WTC11 (cell line): ENCODE data around the gene TCAP. TPM values are rescaled to one million over a fixed set of nuclear protein-coding genes. Genes with fewer than 3 reads are reported as not detected.

ENCODE experiments used
- ATAC-seq: fragments of 200-7000 bp; cut with Tn5 transposase; 2 replicates; pipeline ENCODE4 v1.10.0; 2021; ENCODE audit warnings: mild to moderate bottlenecking, moderate library complexity
- CTCF ChIA-PET: fragments of 300-600 bp; sonication (Branson Sonifier 250); formaldehyde crosslinking; loops from one replicate; lab custom pipeline; 2021; ENCODE audit warnings: antibody characterized with exemption; lab: Charles Lee
- POLR2A ChIA-PET: fragments of 350-600 bp; sonication (Branson Sonifier 250); formaldehyde crosslinking; loops from one replicate; lab custom pipeline; 2021; ENCODE audit warnings: antibody characterized with exemption; lab: Charles Lee
- DNase-seq: peaks from one replicate; pipeline ENCODE4 v3.0.0; 2021; ENCODE audit warnings: low spot score
- H3K27ac Mint-ChIP-seq: 2 replicates; pipeline ENCODE4 v1.8.0; 2021; ENCODE audit warnings: mixed read lengths
- H3K27me3 Mint-ChIP-seq: 2 replicates; pipeline ENCODE4 v1.8.0; 2021; ENCODE audit warnings: low read depth, mild to moderate bottlenecking, moderate library complexity, mixed read lengths
- H3K36me3 Mint-ChIP-seq: 2 replicates; pipeline ENCODE4 v1.8.0; 2021; ENCODE audit warnings: mixed read lengths
- H3K4me1 Mint-ChIP-seq: 2 replicates; pipeline ENCODE4 v1.8.0; 2022; ENCODE audit warnings: mixed read lengths
- H3K4me3 Mint-ChIP-seq: 2 replicates; pipeline ENCODE4 v1.8.0; 2021; ENCODE audit warnings: mild to moderate bottlenecking, moderate library complexity, mixed read lengths
- H3K9me3 Mint-ChIP-seq: 2 replicates; pipeline ENCODE4 v1.8.0; 2021; ENCODE audit warnings: mixed read lengths
- AR ChIP-seq: fragments of 250-450 bp; sonication (Bioruptor Pico); IDR thresholded peaks from 2 replicates; pipeline ENCODE4 v1.9.0; 2021; ENCODE audit warnings: mild to moderate bottlenecking
- ATF2 ChIP-seq: sonication (generic); formaldehyde crosslinking; IDR thresholded peaks from 2 replicates; pipeline ENCODE4 v1.8.1; 2022; ENCODE audit warnings: low read depth, missing genetic modification reagents, borderline replicate concordance
- CDX4 ChIP-seq: fragments of 250-450 bp; sonication (Bioruptor Pico); IDR thresholded peaks from 2 replicates; pipeline ENCODE4 v1.9.0; 2021; ENCODE audit warnings: moderate library complexity, mild to moderate bottlenecking, inconsistent platforms, borderline replicate concordance
- E2F1 ChIP-seq: sonication (generic); formaldehyde crosslinking; IDR thresholded peaks from 2 replicates; pipeline ENCODE4 v1.8.0; 2022; ENCODE audit warnings: mild to moderate bottlenecking, missing genetic modification reagents
- EMX1 ChIP-seq: fragments of 250-450 bp; sonication (Bioruptor Pico); IDR thresholded peaks from 2 replicates; pipeline ENCODE4 v1.8.0; 2021; ENCODE audit warnings: mild to moderate bottlenecking
- FOXK1 ChIP-seq: sonication (generic); formaldehyde crosslinking; IDR thresholded peaks from 2 replicates; pipeline ENCODE4 v1.8.0; 2022; ENCODE audit warnings: mild to moderate bottlenecking, moderate library complexity, missing genetic modification reagents
- GTF2I ChIP-seq: fragments of 250-450 bp; sonication (Bioruptor Pico); conservative IDR thresholded peaks from 2 replicates; pipeline ENCODE4 v1.4.0; 2021; ENCODE audit warnings: mild to moderate bottlenecking
- MLX ChIP-seq: sonication (generic); formaldehyde crosslinking; IDR thresholded peaks from 2 replicates; pipeline ENCODE4 v1.8.1; 2023; ENCODE audit warnings: mild to moderate bottlenecking, missing genetic modification reagents, moderate library complexity
- OVOL2 ChIP-seq: fragments of 250-450 bp; sonication (Bioruptor Pico); IDR thresholded peaks from 2 replicates; pipeline ENCODE4 v1.9.0; 2021; ENCODE audit warnings: mild to moderate bottlenecking, borderline replicate concordance
- PREB ChIP-seq: sonication (generic); formaldehyde crosslinking; IDR thresholded peaks from 2 replicates; pipeline ENCODE4 v1.8.1; 2022; ENCODE audit warnings: mild to moderate bottlenecking, missing genetic modification reagents, moderate library complexity, borderline replicate concordance
- TCF7 ChIP-seq: sonication (generic); formaldehyde crosslinking; IDR thresholded peaks from 2 replicates; pipeline ENCODE4 v1.8.0; 2022; ENCODE audit warnings: mild to moderate bottlenecking, low read depth, missing genetic modification reagents, moderate library complexity
- ZBTB21 ChIP-seq: sonication (generic); formaldehyde crosslinking; IDR thresholded peaks from 2 replicates; pipeline ENCODE4 v1.8.1; 2023; ENCODE audit warnings: mild to moderate bottlenecking, missing genetic modification reagents, borderline replicate concordance
- ZNF671 ChIP-seq: fragments of 250-450 bp; sonication (Bioruptor Pico); IDR thresholded peaks from 2 replicates; pipeline ENCODE4 v1.8.0; 2021; ENCODE audit warnings: mild to moderate bottlenecking
- ZSCAN18 ChIP-seq: fragments of 250-450 bp; sonication (Bioruptor Pico); IDR thresholded peaks from 2 replicates; pipeline ENCODE4 v2.1.2; 2022; ENCODE audit warnings: mild to moderate bottlenecking, moderate library complexity
- total RNA-seq: library from RNA; stranded (reverse); gene quantifications from 3 replicates; pipeline ENCODE4 v1.2.3, GENCODE V29; 2021

TCAP gene
- total RNA-seq, 1 experiment from 2014 or later, result 2.9 TPM

- Mint-ChIP-seq H3K27me3 (no peaks in the 10 kb centered on the region), H3K4me1 (peaks cover 63% of the 10 kb centered on the region), H3K36me3 (no peaks in the 10 kb centered on the region), H3K9me3 (no peaks in the 10 kb centered on the region), H3K27ac (no peak overlapping the region), H3K4me3 (no peak overlapping the region)
- CTCF ChIA-PET, result interaction anchor here (1.1 to 18.1 kb wide), 6 partner anchors 11 to 29 kb away, joined by 3 to 851 read pairs (median 8); partner anchors contain the start of genes PPP1R1B and STARD3
- DNase-seq (no peak), ATAC-seq (no peak)
- TF ChIP-seq CDX4 (CRISPR knock-in tag), result no peak
- peak; percentile 76 for TF ChIP-seq GTF2I (CRISPR knock-in tag)
- POLR2A ChIA-PET, result no interaction called here
Measured at GRCh38 chr17:39642291-39643074, 22.7 kb upstream of the TCAP start.

GRCh38 chr17:39643271-39643670, 21.9 kb upstream of the TCAP start:
- no peaks in the 10 kb centered on the region for H3K36me3 Mint-ChIP-seq
- no peaks in the 10 kb centered on the region for H3K27me3 Mint-ChIP-seq
- DNase-seq, result no peak
- peaks cover 55% of the 10 kb centered on the region for H3K4me1 Mint-ChIP-seq
- 0 out of 2 replicates have a peak overlapping the region, but pooled peaks have one; percentile 37 for H3K27ac Mint-ChIP-seq
- no peak for TF ChIP-seq ZNF671 (CRISPR knock-in tag)
- TF ChIP-seq ATF2 (CRISPR knock-in tag), result no peak
- TF ChIP-seq, all 79 proteins: peak for 0
- ChIA-PET CTCF (interaction anchor here (1.1 to 18.1 kb wide), 5 partner anchors 11 to 29 kb away, joined by 3 to 851 read pairs (median 5); partner anchors contain the start of genes PPP1R1B and STARD3), POLR2A (no interaction called here)
- H3K4me3 Mint-ChIP-seq, result no peak overlapping the region
- H3K9me3 Mint-ChIP-seq, result no peaks in the 10 kb centered on the region
- ATAC-seq, result no peak

- ChIA-PET CTCF (interaction anchor here (18.1 kb wide), 1 partner anchor 19 kb away, joined by 851 read pairs; the partner anchor contains the start of genes PPP1R1B and STARD3), POLR2A (no interaction called here)
Measured at GRCh38 chr17:39647256-39647655, 17.9 kb upstream of the TCAP start.

GRCh38 chr17:39648616-39649366, 16.4 kb upstream of the TCAP start:
- DNase-seq (no peak), ATAC-seq (no peak)
- Mint-ChIP-seq H3K27me3 (no peaks in the 10 kb centered on the region; the same call in 1 of the 2 replicates), H3K27ac (peak overlapping the region; percentile 51; the same call in 1 of the 2 replicates), H3K9me3 (no peaks in the 10 kb centered on the region), H3K4me3 (no peak overlapping the region), H3K36me3 (no peaks in the 10 kb centered on the region; the same call in 1 of the 2 replicates), H3K4me1 (peaks cover 56% of the 10 kb centered on the region)
- ChIA-PET CTCF (interaction anchor here (7.0 to 18.1 kb wide), 2 partner anchors 20 kb away, joined by 272 to 851 read pairs; partner anchors contain the start of genes PNMT, PPP1R1B, STARD3 and TCAP), POLR2A (no interaction called here)
- no peak for TF ChIP-seq MLX (CRISPR knock-in tag)
- no peak for TF ChIP-seq AR (CRISPR knock-in tag)
- TF ChIP-seq FOXK1 (CRISPR knock-in tag), result no peak
- TF ChIP-seq ZSCAN18 (CRISPR knock-in tag), result no peak
- no peak for TF ChIP-seq EMX1 (CRISPR knock-in tag)
- TF ChIP-seq E2F1 (CRISPR knock-in tag), result no peak
- TF ChIP-seq TCF7 (CRISPR knock-in tag), result no peak
- TF ChIP-seq PREB (CRISPR knock-in tag), result no peak

More at GRCh38 chr17:39647256-39647655, 17.9 kb upstream of the TCAP start:
- H3K4me3 Mint-ChIP-seq, result no peak overlapping the region
- H3K4me1 Mint-ChIP-seq, result peaks cover 53% of the 10 kb centered on the region
- no peak for ATAC-seq
- TF ChIP-seq OVOL2 (CRISPR knock-in tag) (no peak), ZBTB21 (CRISPR knock-in tag) (no peak)
- H3K27ac Mint-ChIP-seq, result no peak overlapping the region
- H3K36me3 Mint-ChIP-seq, result no peaks in the 10 kb centered on the region; the same call in 1 of the 2 replicates
- no peaks in the 10 kb centered on the region; the same call in 1 of the 2 replicates for H3K27me3 Mint-ChIP-seq
- H3K9me3 Mint-ChIP-seq, result no peaks in the 10 kb centered on the region
- DNase-seq, result no peak
